ENCODE results near the gene CCDC186. TPM values are rescaled to one million over a fixed set of nuclear protein-coding genes. Genes with fewer than 3 reads are reported as not detected.

Gene CCDC186
- polyA plus RNA-seq, 1 of the 3 experiments (the other 2 are of a cell fraction) = 1.3 TPM

GRCh38 chr10:114081911-114082583 lies 92.0 kb downstream of the CCDC186 start (continued):
- TF ChIP-seq MXI1 (IDR thresholded peaks at IDR 0.05; ENCODE audit: low read depth, low read length) (no peak), GABPA (IDR thresholded peaks at IDR 0.05; ENCODE audit: low read depth) (no peak), JUND (IDR thresholded peaks at IDR 0.05) (no peak), EP300 (IDR thresholded peaks at IDR 0.05; ENCODE audit: borderline replicate concordance in 1 of 2, low read depth in 1 of 2, low read length in 1 of 2) (no peak), RCOR1 (IDR thresholded peaks at IDR 0.05; ENCODE audit: low read length) (no peak), TEAD4 (IDR thresholded peaks at IDR 0.05; ENCODE audit: borderline replicate concordance, insufficient read depth) (no peak), NFIC (IDR thresholded peaks at IDR 0.05; ENCODE audit: borderline replicate concordance) (no peak)

GRCh38 chr10:114079421-114079820 lies 94.6 kb downstream of the CCDC186 start:
- no peak for DNase-seq
- CTCF ChIA-PET = interaction anchor here (0.8 kb wide), 2 partner anchors 21 to 32 kb away, joined by 3 to 4 read pairs; no protein-coding TSS in a partner anchor
- Histone ChIP-seq H4K20me1 (ENCODE audit: insufficient read depth) (no peaks in the 10 kb centered on the region), H3F3A (replicated peaks; ENCODE audit: insufficient read depth) (no peaks in the 10 kb centered on the region), H3K4me1 (ENCODE audit: control insufficient read depth in 1 of 2, insufficient read depth in 2 of 2, low read depth in 1 of 2, low read length in 1 of 2) (no peaks in the 10 kb centered on the region), H3K4me3 (ENCODE audit: low read depth in 2 of 2, low read length in 1 of 2) (no peak overlapping the region), H3K79me2 (ENCODE audit: insufficient read depth) (no peaks in the 10 kb centered on the region), H3K4me2 (no peak overlapping the region), H3K27me3 (ENCODE audit: insufficient read depth) (no peaks in the 10 kb centered on the region), H3K27ac (ENCODE audit: low read depth in 2 of 2, low read length in 1 of 2) (no peak overlapping the region), H2AFZ (ENCODE audit: low read depth) (no peak overlapping the region), H3K9me2 (no peaks in the 10 kb centered on the region), H3K36me3 (replicated peaks in 1 of 2; ENCODE audit: control insufficient read depth in 1 of 2, insufficient read depth in 2 of 2, low read length in 1 of 2) (no peaks in the 10 kb centered on the region), H3K9ac (no peak overlapping the region), H3K9me3 (no peaks in the 10 kb centered on the region)
- POLR2A ChIA-PET = no interaction called here
- 73% methylated on average over 5 of the region's 5 CpGs for WGBS (ENCODE audit: low lambda C conversion rate)
- TF ChIP-seq FOXJ3 (CRISPR knock-in tag; IDR thresholded peaks at IDR 0.05) = no peak
- no peak for TF ChIP-seq SMC3 (IDR thresholded peaks at IDR 0.05; ENCODE audit: low read depth, low read length)
- no peak for TF ChIP-seq RCOR1 (IDR thresholded peaks at IDR 0.05; ENCODE audit: low read length)
- no peak for TF ChIP-seq TAF1 (IDR thresholded peaks at IDR 0.05; ENCODE audit: borderline replicate concordance, low read depth, low read length)
- no peak for TF ChIP-seq USF1 (IDR thresholded peaks at IDR 0.05; ENCODE audit: borderline replicate concordance, low read depth)
- TF ChIP-seq, protein P1, sequence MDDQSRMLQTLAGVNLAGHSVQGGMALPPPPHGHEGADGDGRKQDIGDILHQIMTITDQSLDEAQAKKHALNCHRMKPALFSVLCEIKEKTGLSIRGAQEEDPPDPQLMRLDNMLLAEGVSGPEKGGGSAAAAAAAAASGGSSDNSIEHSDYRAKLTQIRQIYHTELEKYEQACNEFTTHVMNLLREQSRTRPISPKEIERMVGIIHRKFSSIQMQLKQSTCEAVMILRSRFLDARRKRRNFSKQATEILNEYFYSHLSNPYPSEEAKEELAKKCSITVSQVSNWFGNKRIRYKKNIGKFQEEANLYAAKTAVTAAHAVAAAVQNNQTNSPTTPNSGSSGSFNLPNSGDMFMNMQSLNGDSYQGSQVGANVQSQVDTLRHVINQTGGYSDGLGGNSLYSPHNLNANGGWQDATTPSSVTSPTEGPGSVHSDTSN (IDR thresholded peaks at IDR 0.05) = no peak
- TF ChIP-seq MEF2A (IDR thresholded peaks at IDR 0.05; ENCODE audit: borderline replicate concordance, low read depth) = no peak

GRCh38 chr10:114078346-114078745 lies 95.7 kb downstream of the CCDC186 start:
- no peak overlapping the region for H3K4me3 ChIP-seq (ENCODE audit: low read depth in 2 of 2, low read length in 1 of 2)
- WGBS (ENCODE audit: low lambda C conversion rate) = 53% methylated on average over 6 of the region's 6 CpGs
- H4K20me1 ChIP-seq (ENCODE audit: insufficient read depth) = no peaks in the 10 kb centered on the region
- H3K9me2 ChIP-seq = no peaks in the 10 kb centered on the region
- POLR2A ChIA-PET = no interaction called here
- no peak overlapping the region for H3K27ac ChIP-seq (ENCODE audit: low read depth in 2 of 2, low read length in 1 of 2)
- no peaks in the 10 kb centered on the region for H3K9me3 ChIP-seq
- H2AFZ ChIP-seq (ENCODE audit: low read depth) = no peak overlapping the region
- no peaks in the 10 kb centered on the region for H3K4me1 ChIP-seq (ENCODE audit: control insufficient read depth in 1 of 2, insufficient read depth in 2 of 2, low read depth in 1 of 2, low read length in 1 of 2)
- DNase-seq = no peak
- H3K36me3 ChIP-seq (replicated peaks in 1 of 2; ENCODE audit: control insufficient read depth in 1 of 2, insufficient read depth in 2 of 2, low read length in 1 of 2) = no peaks in the 10 kb centered on the region
- H3K27me3 ChIP-seq (ENCODE audit: insufficient read depth) = no peaks in the 10 kb centered on the region
- H3K9ac ChIP-seq = no peak overlapping the region
- CTCF ChIA-PET = interaction anchor here (0.8 to 1.0 kb wide), 2 partner anchors 18 to 22 kb away, joined by 3 read pairs; no protein-coding TSS in a partner anchor
- H3F3A ChIP-seq (replicated peaks; ENCODE audit: insufficient read depth) = no peaks in the 10 kb centered on the region
- no peaks in the 10 kb centered on the region for H3K79me2 ChIP-seq (ENCODE audit: insufficient read depth)
- no peak overlapping the region for H3K4me2 ChIP-seq
- TF ChIP-seq NRF1 (IDR thresholded peaks at IDR 0.05; ENCODE audit: low read depth, low read length) (no peak), YY1 (IDR thresholded peaks at IDR 0.05; ENCODE audit: low read depth) (no peak), FOXM1 (IDR thresholded peaks at IDR 0.05; ENCODE audit: low read depth) (no peak), EZH2phosphoT487 (IDR thresholded peaks at IDR 0.05; ENCODE audit: borderline replicate concordance, low read depth) (no peak), TAF1 (IDR thresholded peaks at IDR 0.05; ENCODE audit: borderline replicate concordance, low read depth, low read length) (no peak), GABPA (IDR thresholded peaks at IDR 0.05; ENCODE audit: low read depth) (no peak), POLR2AphosphoS5 (IDR thresholded peaks at IDR 0.05; ENCODE audit: low read depth, low read length) (no peak)
- TF ChIP-seq, protein P2, sequence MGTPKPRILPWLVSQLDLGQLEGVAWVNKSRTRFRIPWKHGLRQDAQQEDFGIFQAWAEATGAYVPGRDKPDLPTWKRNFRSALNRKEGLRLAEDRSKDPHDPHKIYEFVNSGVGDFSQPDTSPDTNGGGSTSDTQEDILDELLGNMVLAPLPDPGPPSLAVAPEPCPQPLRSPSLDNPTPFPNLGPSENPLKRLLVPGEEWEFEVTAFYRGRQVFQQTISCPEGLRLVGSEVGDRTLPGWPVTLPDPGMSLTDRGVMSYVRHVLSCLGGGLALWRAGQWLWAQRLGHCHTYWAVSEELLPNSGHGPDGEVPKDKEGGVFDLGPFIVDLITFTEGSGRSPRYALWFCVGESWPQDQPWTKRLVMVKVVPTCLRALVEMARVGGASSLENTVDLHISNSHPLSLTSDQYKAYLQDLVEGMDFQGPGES (IDR thresholded peaks at IDR 0.05; ENCODE audit: low read depth, low read length) = no peak
- TF ChIP-seq, protein P3, sequence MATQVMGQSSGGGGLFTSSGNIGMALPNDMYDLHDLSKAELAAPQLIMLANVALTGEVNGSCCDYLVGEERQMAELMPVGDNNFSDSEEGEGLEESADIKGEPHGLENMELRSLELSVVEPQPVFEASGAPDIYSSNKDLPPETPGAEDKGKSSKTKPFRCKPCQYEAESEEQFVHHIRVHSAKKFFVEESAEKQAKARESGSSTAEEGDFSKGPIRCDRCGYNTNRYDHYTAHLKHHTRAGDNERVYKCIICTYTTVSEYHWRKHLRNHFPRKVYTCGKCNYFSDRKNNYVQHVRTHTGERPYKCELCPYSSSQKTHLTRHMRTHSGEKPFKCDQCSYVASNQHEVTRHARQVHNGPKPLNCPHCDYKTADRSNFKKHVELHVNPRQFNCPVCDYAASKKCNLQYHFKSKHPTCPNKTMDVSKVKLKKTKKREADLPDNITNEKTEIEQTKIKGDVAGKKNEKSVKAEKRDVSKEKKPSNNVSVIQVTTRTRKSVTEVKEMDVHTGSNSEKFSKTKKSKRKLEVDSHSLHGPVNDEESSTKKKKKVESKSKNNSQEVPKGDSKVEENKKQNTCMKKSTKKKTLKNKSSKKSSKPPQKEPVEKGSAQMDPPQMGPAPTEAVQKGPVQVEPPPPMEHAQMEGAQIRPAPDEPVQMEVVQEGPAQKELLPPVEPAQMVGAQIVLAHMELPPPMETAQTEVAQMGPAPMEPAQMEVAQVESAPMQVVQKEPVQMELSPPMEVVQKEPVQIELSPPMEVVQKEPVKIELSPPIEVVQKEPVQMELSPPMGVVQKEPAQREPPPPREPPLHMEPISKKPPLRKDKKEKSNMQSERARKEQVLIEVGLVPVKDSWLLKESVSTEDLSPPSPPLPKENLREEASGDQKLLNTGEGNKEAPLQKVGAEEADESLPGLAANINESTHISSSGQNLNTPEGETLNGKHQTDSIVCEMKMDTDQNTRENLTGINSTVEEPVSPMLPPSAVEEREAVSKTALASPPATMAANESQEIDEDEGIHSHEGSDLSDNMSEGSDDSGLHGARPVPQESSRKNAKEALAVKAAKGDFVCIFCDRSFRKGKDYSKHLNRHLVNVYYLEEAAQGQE (IDR thresholded peaks at IDR 0.05; ENCODE audit: low read depth, low read length) = no peak
